Osteocyte (in vitro differentiated cells): ENCODE results near the gene FEZF2. TPM values are rescaled to one million over a fixed set of nuclear protein-coding genes. Genes with fewer than 3 reads are reported as not detected.

Experiments
- DNase-seq: peaks from one replicate; pipeline ENCODE4 v3.0.0; 2021; ENCODE audit warnings: mixed read lengths; ENCODE audit not compliant: unreplicated experiment; ENCODE audit errors: extremely low spot score
- H3K27ac Mint-ChIP-seq: one replicate; pipeline ENCODE4 v1.8.0; 2021; ENCODE audit warnings: mild to moderate bottlenecking, mixed read lengths; ENCODE audit not compliant: unreplicated experiment
- H3K27me3 Mint-ChIP-seq: one replicate; pipeline ENCODE4 v1.8.0; 2021; ENCODE audit warnings: mixed read lengths; ENCODE audit not compliant: unreplicated experiment
- H3K36me3 Mint-ChIP-seq: one replicate; pipeline ENCODE4 v1.8.0; 2021; ENCODE audit warnings: mixed read lengths; ENCODE audit not compliant: unreplicated experiment
- H3K4me1 Mint-ChIP-seq: one replicate; pipeline ENCODE4 v1.8.0; 2021; ENCODE audit warnings: mixed read lengths; ENCODE audit not compliant: unreplicated experiment
- H3K4me3 Mint-ChIP-seq: one replicate; pipeline ENCODE4 v1.8.0; 2021; ENCODE audit warnings: mild to moderate bottlenecking, moderate library complexity, mixed read lengths; ENCODE audit not compliant: unreplicated experiment
- H3K9me3 Mint-ChIP-seq: one replicate; pipeline ENCODE4 v1.8.0; 2021; ENCODE audit warnings: mixed read lengths; ENCODE audit not compliant: unreplicated experiment
- total RNA-seq: library from RNA; stranded (reverse); gene quantifications from 2 replicates; pipeline ENCODE4 v1.2.1, GENCODE V29; 2021
- TF ChIP-seq, protein P1 (sequence below): fragments of 200-600 bp; sonication (generic); IDR thresholded peaks from 2 replicates; pipeline ENCODE4 v1.5.0; 2021; ENCODE audit warnings: antibody characterized with exemption, mild to moderate bottlenecking, moderate library complexity

FEZF2 gene
- total RNA-seq, 1 donor from 2014 or later, result not detected

DNA sequence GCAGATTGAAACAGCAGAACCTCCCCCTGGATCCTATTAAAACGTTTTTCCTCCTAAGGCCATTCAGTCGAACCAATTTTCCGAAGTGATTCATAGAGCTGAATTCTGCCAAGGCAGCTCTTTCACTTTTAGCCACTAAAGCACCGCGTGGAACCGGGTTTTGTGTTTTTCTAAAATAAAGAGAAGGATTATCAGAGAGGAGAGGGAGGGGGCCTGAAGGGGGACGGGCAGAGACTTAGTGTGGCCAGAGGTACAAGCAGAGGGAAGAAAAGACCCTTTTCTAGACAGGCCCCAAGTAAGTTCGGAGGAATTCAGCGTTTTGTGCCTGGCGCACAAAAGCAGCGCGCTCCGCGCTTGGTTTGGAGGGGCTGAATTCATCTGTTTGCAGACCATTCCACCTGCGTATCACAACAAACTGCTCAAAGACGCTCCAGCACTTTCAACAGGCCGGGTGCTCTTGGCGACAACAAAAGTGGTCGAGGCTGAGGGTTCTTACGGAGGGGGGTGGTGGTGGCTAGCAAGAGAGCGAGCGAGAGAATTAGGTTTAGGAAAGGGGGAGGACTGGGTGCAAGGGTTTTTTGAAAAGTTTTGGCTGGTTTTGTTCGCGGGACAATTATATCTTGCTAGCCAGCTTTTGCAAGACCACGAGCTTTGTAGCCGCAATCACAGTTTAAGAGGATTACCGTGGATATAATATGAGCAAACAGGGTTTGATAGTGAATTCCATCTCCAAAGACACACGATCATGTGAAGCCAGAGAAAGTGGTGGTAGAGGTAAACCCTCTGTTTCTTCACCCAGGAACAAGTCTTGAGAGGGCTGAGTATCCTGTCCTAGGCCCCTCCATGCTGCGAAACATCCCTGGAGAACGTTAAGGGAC lies 1.2 kb upstream of the FEZF2 start:
- Mint-ChIP-seq H3K4me3 (peak overlapping the region; percentile 62), H3K9me3 (no peaks in the 10 kb centered on the region), H3K27ac (no peak overlapping the region), H3K36me3 (no peaks in the 10 kb centered on the region), H3K4me1 (peaks cover 43% of the 10 kb centered on the region), H3K27me3 (peaks cover 87% of the 10 kb centered on the region)
- TF ChIP-seq, protein P1, sequence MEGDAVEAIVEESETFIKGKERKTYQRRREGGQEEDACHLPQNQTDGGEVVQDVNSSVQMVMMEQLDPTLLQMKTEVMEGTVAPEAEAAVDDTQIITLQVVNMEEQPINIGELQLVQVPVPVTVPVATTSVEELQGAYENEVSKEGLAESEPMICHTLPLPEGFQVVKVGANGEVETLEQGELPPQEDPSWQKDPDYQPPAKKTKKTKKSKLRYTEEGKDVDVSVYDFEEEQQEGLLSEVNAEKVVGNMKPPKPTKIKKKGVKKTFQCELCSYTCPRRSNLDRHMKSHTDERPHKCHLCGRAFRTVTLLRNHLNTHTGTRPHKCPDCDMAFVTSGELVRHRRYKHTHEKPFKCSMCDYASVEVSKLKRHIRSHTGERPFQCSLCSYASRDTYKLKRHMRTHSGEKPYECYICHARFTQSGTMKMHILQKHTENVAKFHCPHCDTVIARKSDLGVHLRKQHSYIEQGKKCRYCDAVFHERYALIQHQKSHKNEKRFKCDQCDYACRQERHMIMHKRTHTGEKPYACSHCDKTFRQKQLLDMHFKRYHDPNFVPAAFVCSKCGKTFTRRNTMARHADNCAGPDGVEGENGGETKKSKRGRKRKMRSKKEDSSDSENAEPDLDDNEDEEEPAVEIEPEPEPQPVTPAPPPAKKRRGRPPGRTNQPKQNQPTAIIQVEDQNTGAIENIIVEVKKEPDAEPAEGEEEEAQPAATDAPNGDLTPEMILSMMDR, result no peak
- DNase-seq, result no peak

DNA sequence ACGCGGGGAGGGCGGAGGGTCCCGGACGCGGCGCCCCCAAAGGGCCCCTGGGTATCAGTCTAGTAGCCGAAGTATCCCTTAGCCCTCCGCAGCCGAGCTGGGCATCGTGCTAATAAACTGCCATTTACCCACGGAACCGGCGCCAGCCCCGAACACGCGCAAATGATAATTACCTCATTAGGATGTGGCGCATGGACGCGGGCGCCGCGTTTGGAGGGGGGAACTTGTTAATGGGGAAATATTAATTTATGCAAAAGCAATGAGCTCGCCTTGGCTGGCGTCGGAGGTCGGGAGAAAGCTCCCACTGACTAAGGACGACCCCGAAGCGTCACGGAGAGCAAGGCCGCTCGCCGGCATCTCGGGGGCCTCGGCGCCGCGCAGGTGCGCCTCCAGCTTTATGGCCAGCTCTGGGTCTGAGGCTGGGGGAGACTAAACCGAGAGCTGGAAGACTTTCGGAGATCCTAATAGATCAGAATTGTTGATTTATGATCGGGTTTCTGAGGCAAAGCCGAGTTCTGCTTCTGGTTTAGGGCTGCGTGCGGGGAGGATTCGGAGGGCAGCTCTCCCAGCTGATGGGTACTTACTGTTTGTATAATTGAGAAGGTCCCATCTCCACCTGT lies 474 bp upstream of the FEZF2 start:
- Mint-ChIP-seq H3K27ac (no peak overlapping the region), H3K9me3 (no peaks in the 10 kb centered on the region), H3K4me1 (peaks cover 47% of the 10 kb centered on the region), H3K4me3 (peak overlapping the region; percentile 62), H3K36me3 (no peaks in the 10 kb centered on the region), H3K27me3 (peaks cover 86% of the 10 kb centered on the region)
- TF ChIP-seq, protein P1, result no peak
- DNase-seq, result no peak

DNA sequence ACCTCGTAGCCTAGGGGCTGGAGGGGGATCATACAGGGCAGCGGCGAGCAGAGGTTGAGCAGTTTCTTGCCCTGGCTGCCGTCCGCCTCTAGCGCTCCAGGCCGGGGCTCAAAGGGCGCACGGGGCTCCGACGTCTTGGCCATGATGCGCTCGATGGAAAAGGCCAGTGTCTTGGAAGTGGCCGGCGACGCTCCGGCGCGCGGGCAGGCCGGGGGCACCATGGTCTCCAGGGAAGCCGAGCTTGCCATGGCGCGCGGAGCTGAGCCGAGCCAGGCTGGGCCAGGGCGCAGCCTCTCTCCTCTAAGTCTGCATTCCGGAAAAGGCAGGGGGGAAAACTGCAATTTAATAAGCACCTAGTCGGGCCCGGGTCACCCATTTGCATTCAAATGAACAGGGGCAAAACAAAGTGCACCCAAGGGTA lies 719 bp downstream of the FEZF2 start:
- Mint-ChIP-seq H3K4me1 (peaks cover 54% of the 10 kb centered on the region), H3K9me3 (no peaks in the 10 kb centered on the region), H3K27me3 (peaks cover 89% of the 10 kb centered on the region), H3K27ac (no peak overlapping the region), H3K36me3 (no peaks in the 10 kb centered on the region), H3K4me3 (no peak overlapping the region)
- DNase-seq, result no peak
- TF ChIP-seq, protein P1, result no peak

DNA sequence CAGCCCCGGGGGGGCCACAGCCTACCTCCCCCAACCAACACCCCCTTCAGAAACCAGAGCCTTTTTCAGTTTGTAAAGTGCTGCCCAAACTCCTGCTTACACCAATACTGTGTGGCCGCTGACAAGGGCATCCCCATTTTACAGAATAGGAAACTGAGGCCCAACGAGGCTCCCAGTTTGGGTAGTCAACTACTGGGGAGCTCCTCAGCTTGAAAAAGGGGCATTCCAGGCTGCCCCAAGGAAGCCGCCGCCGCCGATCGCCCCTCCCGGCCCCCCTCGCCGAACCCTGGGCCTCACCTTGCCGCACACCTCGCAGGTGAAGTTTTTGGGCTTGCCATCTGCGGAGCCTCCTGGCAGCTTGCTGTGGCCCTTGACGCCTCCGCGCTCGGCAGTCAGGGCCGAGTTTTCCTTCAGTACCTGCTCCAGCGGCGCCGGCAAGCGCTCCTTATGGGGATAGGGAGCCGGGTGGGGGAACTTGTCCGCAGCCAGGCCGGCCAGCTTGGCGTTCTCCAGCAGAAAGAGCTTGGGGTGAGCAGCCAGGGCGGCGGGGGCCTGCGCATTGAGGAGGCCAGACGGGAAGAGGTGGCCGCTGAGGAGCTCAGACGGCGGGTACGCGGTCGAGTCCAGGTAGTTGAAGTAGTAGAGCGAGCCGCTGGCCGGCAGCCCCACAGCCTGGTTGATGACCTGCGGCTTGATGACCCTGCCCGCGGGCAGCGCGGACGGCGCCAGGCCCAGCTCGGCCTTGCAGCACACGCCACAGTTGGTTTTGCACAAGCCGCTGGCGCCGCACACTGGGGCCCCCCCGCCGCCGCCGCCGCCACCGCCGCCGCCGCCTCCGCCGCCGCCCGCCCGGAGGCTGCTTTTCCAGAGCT lies 1.4 kb downstream of the FEZF2 start:
- H3K9me3 Mint-ChIP-seq, result no peaks in the 10 kb centered on the region
- TF ChIP-seq, protein P1, result no peak
- peaks cover 91% of the 10 kb centered on the region for H3K27me3 Mint-ChIP-seq
- H3K4me3 Mint-ChIP-seq, result peak overlapping the region; percentile 32
- no peak for DNase-seq
- no peaks in the 10 kb centered on the region for H3K36me3 Mint-ChIP-seq
- peaks cover 51% of the 10 kb centered on the region for H3K4me1 Mint-ChIP-seq
- no peak overlapping the region for H3K27ac Mint-ChIP-seq
